Osteoblast (primary cell): ENCODE measurements around the gene CCDC91. TPM values are rescaled to one million over a fixed set of nuclear protein-coding genes. Genes with fewer than 3 reads are reported as not detected.

Experiments
- DNase-seq: peaks from one replicate; pipeline ENCODE4 v3.0.0; 2011; ENCODE audit warnings: low spot score, mixed read lengths; ENCODE audit not compliant: insufficient read length; ENCODE audit errors: missing footprints
- H2AFZ ChIP-seq: 2 replicates; pipeline ENCODE4 v1.6.0; 2011; ENCODE audit warnings: mild to moderate bottlenecking, low read length
- H3K27ac ChIP-seq: 2 replicates; pipeline ENCODE4 v1.5.1; 2011; ENCODE audit warnings: mild to moderate bottlenecking, low read depth, low read length, moderate library complexity
- H3K27me3 ChIP-seq: 2 replicates; pipeline ENCODE4 v1.6.0; 2012; ENCODE audit warnings: mild to moderate bottlenecking, control low read depth, inconsistent platforms, low read length, moderate library complexity; ENCODE audit not compliant: insufficient read depth
- H3K36me3 ChIP-seq: 2 replicates; pipeline ENCODE4 v1.5.1; 2011; ENCODE audit warnings: mild to moderate bottlenecking, low read length, control low read depth, moderate library complexity; ENCODE audit not compliant: insufficient read depth
- H3K4me1 ChIP-seq: 2 replicates; pipeline ENCODE4 v1.5.1; 2011; ENCODE audit warnings: mild to moderate bottlenecking, low read length, control low read depth, moderate library complexity; ENCODE audit not compliant: insufficient read depth
- H3K4me2 ChIP-seq: 2 replicates; pipeline ENCODE4 v1.6.0; 2011; ENCODE audit warnings: mild to moderate bottlenecking, low read length; ENCODE audit not compliant: insufficient read depth
- H3K4me3 ChIP-seq: fragments of 200-600 bp; sonication (generic); 3 replicates; pipeline ENCODE4 v1.5.1; 2012; ENCODE audit warnings: mild to moderate bottlenecking, low read length, inconsistent platforms; ENCODE audit not compliant: insufficient read depth
- H3K79me2 ChIP-seq: 2 replicates; pipeline ENCODE4 v1.6.0; 2012; ENCODE audit warnings: mild to moderate bottlenecking, low read length, control low read depth, inconsistent platforms; ENCODE audit not compliant: insufficient read depth
- H3K9me3 ChIP-seq: 2 replicates; pipeline ENCODE4 v1.5.1; 2011; ENCODE audit warnings: low read depth, low read length, control low read depth
- H4K20me1 ChIP-seq: 2 replicates; pipeline ENCODE4 v1.6.0; 2012; ENCODE audit warnings: mild to moderate bottlenecking, low read length, control low read depth; ENCODE audit not compliant: insufficient read depth
- total RNA-seq: library from RNA; depleted of rRNA; stranded (reverse); fragments of >200 nt; gene quantifications from 2 replicates; pipeline ENCODE4 v1.2.3, GENCODE V29; 2012
- TF ChIP-seq, protein P1 (sequence below): IDR thresholded peaks from 2 replicates; pipeline ENCODE4 v1.5.1; 2011; ENCODE audit warnings: mild to moderate bottlenecking, low read depth, low read length, moderate library complexity; ENCODE audit errors: extremely low read depth

CCDC91 gene
- total RNA-seq, 1 donor = 36.2 TPM

DNA sequence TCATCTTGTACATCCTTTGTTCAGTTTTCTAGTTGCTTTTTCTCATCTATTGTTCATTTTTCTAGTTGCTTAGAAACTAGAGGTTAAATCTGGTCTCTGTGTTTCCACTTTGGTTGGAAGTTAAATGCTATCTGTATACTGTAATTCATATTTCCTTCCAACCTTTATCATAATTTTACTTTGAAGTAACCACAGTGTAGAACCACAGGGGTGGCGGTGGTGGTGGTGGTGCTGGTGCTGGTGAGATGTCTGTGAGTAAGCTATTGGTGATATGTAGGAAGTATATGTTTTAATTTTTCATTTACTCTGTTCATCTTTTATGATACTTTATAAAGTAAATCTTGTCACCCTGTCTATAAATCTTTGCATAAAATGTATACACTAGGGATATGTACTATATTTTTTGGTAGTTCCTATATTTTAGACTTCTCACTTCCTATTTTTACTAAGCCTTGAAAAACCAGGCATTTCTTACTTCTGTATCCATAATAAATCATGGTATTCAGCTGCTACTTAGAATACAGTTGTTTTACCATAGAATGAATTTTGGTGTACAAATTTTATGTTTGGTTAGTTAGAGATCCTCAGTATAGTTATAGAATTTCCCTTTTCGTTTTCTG, 31.9 kb downstream of the CCDC91 start:
- DNase-seq = no peak
- Histone ChIP-seq H3K9me3 (no peaks in the 10 kb centered on the region), H3K79me2 (peaks cover 22% of the 10 kb centered on the region), H2AFZ (no peak overlapping the region), H3K27ac (no peak overlapping the region), H3K27me3 (no peaks in the 10 kb centered on the region), H3K4me2 (no peak overlapping the region), H3K4me3 (no peak overlapping the region), H3K36me3 (no peaks in the 10 kb centered on the region), H4K20me1 (no peaks in the 10 kb centered on the region), H3K4me1 (no peaks in the 10 kb centered on the region)
- TF ChIP-seq, protein P1, sequence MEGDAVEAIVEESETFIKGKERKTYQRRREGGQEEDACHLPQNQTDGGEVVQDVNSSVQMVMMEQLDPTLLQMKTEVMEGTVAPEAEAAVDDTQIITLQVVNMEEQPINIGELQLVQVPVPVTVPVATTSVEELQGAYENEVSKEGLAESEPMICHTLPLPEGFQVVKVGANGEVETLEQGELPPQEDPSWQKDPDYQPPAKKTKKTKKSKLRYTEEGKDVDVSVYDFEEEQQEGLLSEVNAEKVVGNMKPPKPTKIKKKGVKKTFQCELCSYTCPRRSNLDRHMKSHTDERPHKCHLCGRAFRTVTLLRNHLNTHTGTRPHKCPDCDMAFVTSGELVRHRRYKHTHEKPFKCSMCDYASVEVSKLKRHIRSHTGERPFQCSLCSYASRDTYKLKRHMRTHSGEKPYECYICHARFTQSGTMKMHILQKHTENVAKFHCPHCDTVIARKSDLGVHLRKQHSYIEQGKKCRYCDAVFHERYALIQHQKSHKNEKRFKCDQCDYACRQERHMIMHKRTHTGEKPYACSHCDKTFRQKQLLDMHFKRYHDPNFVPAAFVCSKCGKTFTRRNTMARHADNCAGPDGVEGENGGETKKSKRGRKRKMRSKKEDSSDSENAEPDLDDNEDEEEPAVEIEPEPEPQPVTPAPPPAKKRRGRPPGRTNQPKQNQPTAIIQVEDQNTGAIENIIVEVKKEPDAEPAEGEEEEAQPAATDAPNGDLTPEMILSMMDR = no peak

DNA sequence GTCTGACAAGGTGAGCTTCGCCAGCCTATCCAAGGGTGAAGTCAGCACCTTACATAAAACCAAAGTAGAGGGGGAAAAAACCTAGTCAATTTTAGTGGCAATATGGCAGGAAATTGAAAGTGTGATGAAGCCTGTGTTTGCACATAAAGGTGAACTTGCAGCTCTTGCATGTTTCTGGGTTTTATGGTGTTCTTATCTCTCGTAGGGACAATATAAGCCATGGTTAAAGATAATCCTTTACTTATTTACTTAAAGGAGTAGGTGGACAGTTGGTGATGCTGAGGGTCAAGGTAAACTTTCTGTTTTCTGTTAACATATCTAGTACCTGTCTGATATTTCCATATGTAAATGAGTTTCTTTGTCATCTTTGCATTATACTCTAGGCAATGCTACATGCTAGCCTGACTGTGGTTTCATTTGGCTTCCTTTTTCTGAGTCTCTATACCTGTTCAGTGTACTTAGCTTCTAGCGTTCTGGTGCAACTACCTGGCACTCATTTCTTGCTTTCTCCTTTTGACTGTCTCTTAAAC, 32.8 kb downstream of the CCDC91 start:
- Histone ChIP-seq H3K36me3 (no peaks in the 10 kb centered on the region), H3K4me2 (no peak overlapping the region), H3K4me3 (no peak overlapping the region), H3K27ac (no peak overlapping the region), H4K20me1 (no peaks in the 10 kb centered on the region), H3K4me1 (no peaks in the 10 kb centered on the region), H3K79me2 (peaks cover 19% of the 10 kb centered on the region), H3K9me3 (no peaks in the 10 kb centered on the region), H2AFZ (no peak overlapping the region), H3K27me3 (no peaks in the 10 kb centered on the region)
- no peak for DNase-seq
- TF ChIP-seq, protein P1 = no peak

DNA sequence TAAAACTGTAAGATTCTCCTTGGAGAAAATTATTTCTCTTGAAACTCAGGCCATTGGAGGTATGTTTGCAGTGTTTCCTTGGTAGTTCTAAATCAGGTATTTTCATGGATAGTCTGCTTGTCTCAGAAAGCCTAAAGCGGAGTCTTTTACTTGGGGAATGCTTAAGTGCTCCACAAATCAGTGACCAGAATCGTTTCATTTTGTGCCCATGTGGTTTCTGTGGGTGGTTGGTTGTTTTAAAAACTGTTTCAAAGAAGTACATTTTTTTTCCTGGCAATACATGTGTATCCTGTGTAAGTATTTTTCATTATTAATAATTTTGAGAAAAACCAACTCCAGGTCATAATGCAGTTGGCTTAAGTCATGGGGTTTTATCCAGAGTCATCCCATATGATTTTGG, 33.6 kb downstream of the CCDC91 start:
- TF ChIP-seq, protein P1 = no peak
- Histone ChIP-seq H3K27me3 (no peaks in the 10 kb centered on the region), H3K4me3 (no peak overlapping the region), H3K27ac (no peak overlapping the region), H2AFZ (no peak overlapping the region), H3K79me2 (peaks cover 19% of the 10 kb centered on the region), H3K9me3 (no peaks in the 10 kb centered on the region), H4K20me1 (no peaks in the 10 kb centered on the region), H3K4me2 (no peak overlapping the region), H3K4me1 (no peaks in the 10 kb centered on the region), H3K36me3 (no peaks in the 10 kb centered on the region)
- peak; percentile 71 for DNase-seq

DNA sequence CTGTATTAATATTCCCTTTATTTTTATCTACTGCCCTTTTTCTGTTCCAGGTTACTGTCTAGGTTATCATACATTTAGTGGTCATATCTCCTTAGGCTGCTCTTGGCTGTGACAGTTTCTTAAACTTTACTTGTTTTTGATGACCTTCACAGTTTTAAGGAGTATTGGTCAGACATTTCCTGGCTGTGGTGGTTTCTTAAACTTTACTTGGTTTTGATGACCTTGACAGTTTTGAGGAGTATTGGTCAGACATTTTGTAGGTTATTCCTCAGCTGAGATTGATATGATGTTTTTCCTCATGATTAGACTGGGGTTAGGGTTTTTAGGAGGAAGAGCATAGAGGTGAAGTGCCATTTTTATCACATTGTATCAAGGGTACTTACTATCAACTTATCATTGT, 36.4 kb downstream of the CCDC91 start:
- Histone ChIP-seq H4K20me1 (no peaks in the 10 kb centered on the region), H2AFZ (no peak overlapping the region), H3K27me3 (no peaks in the 10 kb centered on the region), H3K27ac (no peak overlapping the region), H3K36me3 (no peaks in the 10 kb centered on the region), H3K79me2 (peaks cover 21% of the 10 kb centered on the region), H3K4me2 (no peak overlapping the region), H3K4me3 (no peak overlapping the region), H3K9me3 (no peaks in the 10 kb centered on the region), H3K4me1 (no peaks in the 10 kb centered on the region)
- TF ChIP-seq, protein P1 = no peak
- DNase-seq = no peak
